Liver (tissue), 2 donors: Measurements from ENCODE around the gene FREY1.

Source experiments
- FOXA2 ChIP-seq: IDR thresholded peaks from 2 replicates; pipeline ENCODE4 v1.6.1; 2016; ENCODE audit warnings: antibody characterized with exemption
- YY1 ChIP-seq: IDR thresholded peaks from 2 replicates; pipeline ENCODE4 v1.6.1; 2016; ENCODE audit warnings: antibody characterized with exemption, mild to moderate bottlenecking
- TF ChIP-seq, protein P1 (sequence below): fragments of 150-350 bp; IDR thresholded peaks from 2 replicates; pipeline ENCODE4 v1.5.1; 2017; ENCODE audit warnings: improper control_type of control experiment, low read depth, low read length; ENCODE audit not compliant: missing input control
- TF ChIP-seq, protein P2 (sequence below): IDR thresholded peaks from 2 replicates; pipeline ENCODE4 v1.6.1; 2016; ENCODE audit warnings: antibody characterized with exemption
- donor health status: healthy.

DNA sequence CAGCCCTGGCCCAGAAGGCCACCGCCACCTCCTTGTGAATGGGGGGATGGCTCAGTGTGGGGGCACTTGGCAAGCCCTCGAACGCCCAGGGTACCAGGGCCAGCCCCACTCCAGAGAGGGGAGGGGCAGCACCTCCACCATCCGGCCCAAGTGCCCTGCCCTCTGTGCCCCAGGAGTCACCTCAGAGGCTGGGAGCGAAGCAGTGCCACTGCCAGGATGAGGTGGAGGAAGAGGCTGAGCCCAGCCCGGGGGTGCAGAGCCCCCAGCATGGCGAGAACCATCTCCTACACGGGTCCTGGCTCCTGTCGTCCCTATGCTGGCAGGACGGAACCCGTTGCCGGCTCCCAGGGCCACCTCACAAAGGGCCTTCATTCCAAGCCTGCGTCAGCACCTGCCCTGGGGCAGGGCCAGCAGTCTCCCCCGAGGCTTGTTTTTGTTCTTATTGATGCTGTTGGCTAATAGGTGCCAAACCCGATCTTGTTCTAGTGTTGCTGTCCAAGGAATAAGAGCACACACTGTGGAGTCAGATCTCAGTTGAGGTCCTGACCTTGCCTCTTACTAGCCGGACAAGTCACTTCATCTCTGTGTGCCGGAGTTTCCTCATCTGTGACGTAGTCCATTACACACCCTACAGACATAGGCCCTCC lies at the start of gene FREY1:
- TF ChIP-seq, protein P1, sequence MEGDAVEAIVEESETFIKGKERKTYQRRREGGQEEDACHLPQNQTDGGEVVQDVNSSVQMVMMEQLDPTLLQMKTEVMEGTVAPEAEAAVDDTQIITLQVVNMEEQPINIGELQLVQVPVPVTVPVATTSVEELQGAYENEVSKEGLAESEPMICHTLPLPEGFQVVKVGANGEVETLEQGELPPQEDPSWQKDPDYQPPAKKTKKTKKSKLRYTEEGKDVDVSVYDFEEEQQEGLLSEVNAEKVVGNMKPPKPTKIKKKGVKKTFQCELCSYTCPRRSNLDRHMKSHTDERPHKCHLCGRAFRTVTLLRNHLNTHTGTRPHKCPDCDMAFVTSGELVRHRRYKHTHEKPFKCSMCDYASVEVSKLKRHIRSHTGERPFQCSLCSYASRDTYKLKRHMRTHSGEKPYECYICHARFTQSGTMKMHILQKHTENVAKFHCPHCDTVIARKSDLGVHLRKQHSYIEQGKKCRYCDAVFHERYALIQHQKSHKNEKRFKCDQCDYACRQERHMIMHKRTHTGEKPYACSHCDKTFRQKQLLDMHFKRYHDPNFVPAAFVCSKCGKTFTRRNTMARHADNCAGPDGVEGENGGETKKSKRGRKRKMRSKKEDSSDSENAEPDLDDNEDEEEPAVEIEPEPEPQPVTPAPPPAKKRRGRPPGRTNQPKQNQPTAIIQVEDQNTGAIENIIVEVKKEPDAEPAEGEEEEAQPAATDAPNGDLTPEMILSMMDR = no peak
- TF ChIP-seq YY1 = no peak
- TF ChIP-seq, protein P2, sequence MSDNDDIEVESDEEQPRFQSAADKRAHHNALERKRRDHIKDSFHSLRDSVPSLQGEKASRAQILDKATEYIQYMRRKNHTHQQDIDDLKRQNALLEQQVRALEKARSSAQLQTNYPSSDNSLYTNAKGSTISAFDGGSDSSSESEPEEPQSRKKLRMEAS = no peak
- no peak for TF ChIP-seq FOXA2
